Activated CD4-positive, alpha-beta T cell treated with anti-CD3 and anti-CD28 coated beads for 1 hour (primary cell): ENCODE data around the gene SMYD3.
"Not testable (repeated sequence)": the region's sequence is repeated elsewhere in the genome, so short reads cannot be mapped to it uniquely, and the experiment has no call there.

ENCODE experiments used
- DNase-seq: peaks from one replicate; pipeline ENCODE4 v3.0.0-alpha.2; 2020

Gene SMYD3

DNA sequence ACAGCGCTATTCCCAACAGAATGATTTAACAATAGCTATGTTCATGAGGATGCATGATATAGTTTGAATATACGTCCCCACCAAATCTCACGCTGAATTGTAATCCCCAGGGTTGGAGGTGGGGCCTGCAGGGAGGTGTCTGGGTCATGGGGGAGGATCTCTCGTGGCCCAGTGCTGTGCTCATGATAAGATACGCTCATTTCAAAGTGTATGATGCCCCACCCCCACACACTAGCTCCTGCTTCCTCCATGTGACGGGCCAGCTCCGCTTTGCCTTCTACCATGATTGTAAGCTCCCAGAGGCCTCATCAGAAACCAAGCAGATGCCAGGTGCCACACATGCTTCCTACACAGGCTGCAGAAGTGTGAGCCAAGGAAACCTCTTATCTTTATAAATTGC is 93.6 kb downstream of the SMYD3 start:
- DNase-seq: no peak

DNA sequence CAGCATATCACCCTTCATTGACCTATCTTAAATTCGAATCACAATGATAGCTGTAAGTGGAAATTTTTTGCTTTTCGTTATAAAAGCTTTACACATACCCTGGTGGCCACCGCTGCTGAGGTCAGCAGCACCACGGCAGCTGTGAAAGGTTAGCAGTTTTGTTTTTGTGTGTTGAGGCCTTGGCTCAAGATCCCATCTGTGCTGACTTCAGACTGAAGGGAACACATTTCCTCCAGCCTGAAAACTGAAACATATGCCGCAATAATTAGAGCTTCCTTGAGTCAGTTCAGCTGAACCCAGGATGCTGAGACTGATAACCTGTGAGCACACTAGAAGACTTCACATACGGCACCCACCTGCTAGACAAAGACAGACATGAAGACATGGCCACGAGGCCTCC is 103.0 kb downstream of the SMYD3 start:
- no peak for DNase-seq

DNA sequence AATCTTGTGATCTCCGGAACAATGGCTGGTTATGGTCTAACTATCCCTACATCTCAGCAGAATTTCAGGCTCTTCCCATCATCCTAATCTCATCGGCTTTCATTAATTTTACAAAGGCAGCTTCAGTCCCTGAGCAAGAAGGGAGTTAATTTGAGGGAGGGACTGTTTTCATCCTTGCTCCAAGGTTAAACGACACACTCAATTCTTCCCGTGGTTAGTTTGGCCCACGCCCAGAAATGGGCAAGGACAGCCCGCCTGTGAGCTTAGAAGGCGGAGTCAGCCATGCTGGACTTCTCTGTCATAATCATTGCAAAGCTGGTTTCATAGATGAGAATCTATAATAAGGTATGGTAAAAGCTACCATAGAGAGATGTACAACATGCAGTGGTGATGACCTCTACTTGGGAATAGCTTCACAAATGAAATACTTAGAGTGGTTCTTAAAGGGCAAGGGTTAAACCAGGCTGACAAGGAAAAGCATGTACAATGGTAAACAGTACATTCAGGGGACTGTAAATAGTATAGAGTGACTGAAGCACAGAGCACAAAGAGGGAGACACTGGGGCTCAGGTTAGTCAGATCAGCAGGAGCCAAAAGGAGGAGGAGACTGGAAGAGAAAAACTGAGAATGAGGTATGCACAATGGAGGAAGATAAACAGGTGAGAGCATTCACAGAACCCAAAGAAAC is 108.8 kb downstream of the SMYD3 start:
- DNase-seq: no peak

DNA sequence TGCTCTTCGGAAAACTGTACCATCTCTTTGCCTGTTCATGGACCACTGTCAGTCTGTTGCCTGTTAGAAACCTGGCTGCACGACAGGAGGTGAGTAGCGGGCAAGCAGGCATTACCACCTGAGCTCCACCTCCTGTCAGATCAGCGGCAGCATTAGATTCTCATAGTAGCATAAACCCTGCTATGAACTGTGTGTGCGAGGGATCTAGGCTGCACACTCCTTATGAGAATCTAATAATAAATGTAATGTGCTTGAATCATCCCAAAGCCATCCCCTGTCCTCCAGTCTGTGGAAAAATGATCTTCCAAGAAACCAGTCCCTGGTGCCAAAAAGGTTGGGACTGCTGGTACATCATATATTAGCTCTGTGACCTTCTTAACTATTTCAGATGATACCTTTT is 110.0 kb downstream of the SMYD3 start:
- no peak for DNase-seq

DNA sequence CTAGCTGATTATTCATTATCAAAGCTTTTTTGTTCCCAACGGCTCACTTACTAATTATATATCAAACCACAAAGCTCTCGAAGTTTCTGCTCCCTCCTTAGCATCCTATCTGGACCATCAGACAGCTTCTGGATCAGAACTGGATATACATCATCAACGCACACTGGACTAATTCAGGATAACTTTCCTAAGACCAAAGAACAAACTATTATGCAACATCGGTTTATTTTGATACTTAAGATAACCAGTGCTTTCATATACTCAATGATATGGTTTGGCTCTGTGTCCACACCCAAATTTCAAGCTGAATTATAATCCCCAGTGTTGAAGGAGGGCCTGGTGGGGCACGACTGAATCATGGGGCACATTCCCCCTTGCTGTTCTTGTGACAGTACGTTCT is 110.8 kb downstream of the SMYD3 start:
- DNase-seq: no peak

DNA sequence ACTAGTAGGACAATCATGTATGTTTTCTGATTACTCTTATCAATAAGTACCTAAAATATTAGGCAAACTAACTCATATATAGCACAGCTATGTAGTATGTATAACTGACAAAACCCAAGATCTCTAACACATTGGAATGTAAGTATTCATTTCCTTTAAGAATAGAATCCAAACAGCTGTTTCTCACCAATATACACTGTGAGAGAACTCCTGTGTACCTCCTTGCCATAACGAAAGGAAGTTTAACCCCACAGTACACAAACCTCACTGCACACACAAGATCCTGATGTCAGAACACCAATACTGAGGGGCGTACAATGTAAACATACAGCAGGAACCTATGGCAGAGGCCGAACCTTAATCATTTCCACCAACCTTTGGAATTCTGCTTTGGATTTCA is 113.0 kb downstream of the SMYD3 start:
- no peak for DNase-seq

DNA sequence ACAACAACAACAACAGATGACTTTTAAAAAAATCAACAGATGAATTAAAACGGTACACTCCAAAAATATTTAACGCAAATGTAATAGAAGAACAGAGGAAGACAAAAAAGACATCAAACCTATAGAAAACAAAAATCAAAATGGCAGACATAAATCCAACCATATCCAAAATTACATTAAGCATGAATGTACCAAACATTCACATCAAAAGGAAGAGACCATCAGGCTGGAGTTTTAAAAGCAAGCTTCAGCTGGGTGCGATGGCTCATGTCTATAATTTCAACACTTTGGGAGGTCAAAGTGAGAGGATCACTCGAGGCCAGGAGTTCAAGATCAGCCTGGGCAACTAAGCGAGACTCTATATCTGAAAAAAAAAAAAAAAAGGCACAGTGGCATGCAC is 116.2 kb downstream of the SMYD3 start:
- no peak for DNase-seq

DNA sequence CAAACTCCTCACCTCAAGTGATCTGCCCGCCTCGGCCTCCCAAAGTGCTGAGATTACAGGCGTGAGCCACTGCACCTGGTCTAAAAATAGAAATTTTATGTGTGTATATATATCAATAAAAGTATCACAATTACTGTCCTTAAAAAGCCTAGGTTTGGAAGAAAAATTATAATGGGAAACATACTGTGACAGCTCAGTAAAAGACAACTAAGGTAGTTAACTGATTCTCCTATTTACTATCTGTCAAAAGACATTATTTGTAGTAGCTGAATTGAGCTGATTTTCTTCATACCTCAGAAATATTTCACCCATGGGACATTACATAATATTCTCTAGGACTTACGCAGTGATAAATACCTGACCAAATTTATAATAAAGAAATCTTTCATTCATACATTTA is 122.5 kb downstream of the SMYD3 start:
- no peak for DNase-seq

DNA sequence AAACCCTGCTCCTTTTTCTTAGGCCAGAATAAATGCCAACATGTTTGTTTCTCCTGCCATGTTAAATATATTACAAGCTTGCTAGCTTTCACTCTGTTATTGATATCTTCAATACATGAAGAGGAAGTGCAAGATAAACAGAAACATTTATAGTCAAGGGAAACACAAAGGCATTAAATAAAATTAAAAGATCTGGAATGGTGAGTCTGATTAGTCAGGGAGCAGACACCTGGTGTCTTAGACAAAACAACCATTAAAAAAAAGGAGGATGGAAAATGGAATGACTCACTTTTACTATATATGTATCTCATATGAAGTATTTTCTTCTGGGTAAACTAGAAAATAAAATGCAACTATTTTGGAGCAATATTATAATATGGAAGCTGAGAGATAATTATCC is 123.3 kb downstream of the SMYD3 start:
- no peak for DNase-seq

DNA sequence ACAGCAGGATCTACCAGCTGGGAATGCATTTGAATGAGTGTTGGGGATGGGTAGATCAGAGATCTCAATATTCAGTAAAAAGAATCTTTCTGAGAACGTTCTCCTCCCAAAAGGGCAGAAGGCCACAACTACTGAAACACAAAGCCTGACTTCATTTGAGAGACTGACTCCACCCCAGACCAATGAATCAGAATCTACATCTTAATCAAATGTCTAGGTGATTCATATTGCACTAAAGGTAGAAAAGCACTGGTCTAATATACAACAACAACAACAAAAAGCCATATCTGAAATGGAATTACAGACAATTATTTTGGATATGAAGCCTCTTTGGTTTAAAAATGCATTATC is 123.9 kb downstream of the SMYD3 start:
- no peak for DNase-seq

DNA sequence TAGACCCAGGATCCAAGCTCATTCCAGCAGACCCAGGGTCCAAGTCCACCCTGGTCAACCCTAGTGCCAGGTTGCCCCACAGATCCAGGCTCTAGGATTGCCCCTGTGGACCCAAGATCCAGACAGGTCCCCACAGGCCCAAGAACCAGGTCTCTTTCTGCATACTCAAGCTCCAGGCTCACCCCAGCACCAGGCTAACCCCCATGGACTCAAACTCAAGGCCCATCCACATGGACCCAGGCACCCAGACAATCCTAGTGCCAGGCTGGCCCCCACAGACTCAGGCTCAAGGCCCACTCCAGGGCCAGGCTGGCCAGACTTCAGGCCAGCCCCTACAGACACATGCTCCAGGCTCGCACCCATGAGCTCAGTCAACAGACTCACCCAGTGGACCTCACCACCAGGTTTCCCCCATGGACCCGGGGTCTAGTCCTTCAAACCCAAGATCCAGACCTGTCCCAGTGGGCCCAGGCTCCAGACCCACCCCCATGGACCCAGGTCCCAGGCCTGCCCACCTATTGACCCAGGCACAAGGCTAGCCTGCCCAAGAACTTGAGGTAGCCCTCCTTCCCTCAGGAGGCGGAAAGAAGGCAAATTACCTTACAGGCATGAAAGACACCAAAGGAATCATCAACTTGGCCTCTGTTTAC is 124.4 kb downstream of the SMYD3 start:
- DNase-seq: no peak

DNA sequence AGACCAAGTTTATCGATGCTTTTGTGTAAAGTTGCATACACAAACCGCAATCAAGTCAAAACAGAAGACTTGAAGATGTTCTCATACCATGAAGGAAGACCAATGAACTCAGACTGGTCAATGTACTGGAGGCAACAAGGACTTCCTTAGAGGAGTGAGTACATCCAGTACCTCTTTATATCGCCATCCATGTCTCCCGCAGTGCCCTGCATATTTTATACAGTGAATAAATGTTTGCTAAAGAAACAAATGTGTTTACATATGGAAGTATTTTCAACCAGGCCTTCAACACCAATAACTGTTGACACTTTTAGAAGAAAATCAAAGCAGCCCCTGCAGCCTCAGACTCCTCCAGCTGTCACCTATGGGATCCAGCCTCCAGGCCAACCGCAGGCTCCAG is 125.6 kb downstream of the SMYD3 start:
- no peak for DNase-seq

DNA sequence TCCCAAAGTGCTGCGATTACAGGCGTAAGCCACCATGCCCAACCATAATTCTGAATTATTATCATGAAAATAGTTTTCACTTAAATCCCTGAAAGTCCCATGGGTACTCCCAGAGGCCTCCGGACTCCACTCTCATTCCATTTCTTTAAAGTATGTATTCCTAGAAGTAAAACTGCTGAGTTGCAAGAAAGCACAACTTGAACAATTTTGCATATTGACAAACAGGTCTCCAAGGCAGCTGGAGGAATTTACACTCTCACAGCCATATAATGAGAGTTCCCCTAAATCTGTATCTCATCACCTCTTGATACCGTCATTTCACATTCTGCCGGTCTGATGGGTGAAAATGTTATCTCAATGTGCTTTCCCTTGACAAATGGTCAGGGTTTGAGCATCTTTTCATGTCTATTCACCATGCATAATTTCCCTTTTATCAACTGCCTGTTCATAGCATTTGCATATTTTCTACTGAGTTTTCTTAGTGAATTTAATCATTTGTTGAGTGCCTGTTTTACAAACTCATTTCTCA is 129.4 kb downstream of the SMYD3 start:
- no peak for DNase-seq

DNA sequence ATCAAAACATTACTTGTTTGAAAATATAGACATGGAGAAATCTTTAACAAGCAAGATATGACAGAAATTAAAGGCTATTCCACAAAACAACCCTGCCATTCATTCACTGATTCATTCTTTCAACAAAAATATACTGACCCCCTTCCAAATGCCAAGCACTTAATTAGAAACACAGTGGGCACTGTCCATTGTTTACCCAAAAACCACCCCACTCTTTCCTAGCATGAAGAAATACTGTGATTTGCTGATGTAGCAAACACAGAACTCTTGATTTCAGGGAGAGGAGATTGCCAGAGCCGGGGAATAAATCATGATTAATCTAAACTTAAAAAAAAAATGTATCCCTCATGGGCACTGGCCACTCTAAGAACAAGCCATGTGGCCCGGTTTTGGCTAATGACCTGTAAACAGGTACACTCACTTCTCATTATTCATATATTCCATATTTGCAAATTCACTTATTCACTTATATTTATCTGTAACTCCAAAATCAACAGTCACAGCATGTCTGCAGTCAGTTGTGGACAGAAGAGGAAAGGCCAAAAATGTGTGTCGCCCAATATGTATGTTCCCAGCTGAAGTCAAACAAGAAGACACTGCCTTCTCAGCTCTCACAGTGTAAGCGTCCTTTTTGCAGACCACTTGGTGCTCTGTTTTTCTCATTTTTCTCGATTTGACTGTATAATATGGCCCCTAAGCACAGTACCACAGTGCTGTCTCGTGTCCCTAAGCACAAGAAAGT is 133.1 kb downstream of the SMYD3 start:
- no peak for DNase-seq

DNA sequence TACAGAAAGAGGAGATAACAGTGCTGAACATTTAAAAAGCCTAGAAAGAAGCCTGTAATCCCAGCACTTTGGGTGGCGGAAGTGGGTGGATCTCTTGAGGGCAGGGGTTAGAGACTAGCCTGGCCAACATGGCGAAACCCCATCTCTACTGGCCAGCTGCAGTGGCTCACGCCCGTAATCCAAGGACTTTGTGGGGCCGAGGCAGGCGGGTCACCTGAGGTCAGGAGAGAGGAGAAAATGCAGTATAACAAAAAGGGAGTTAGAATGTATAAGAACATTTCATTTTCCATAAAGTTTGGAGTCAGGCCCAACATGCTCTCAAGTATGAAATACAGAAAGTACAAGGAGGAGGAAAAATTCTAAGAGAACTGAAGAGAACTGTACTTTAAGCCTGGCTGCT is 134.5 kb downstream of the SMYD3 start:
- no peak for DNase-seq

DNA sequence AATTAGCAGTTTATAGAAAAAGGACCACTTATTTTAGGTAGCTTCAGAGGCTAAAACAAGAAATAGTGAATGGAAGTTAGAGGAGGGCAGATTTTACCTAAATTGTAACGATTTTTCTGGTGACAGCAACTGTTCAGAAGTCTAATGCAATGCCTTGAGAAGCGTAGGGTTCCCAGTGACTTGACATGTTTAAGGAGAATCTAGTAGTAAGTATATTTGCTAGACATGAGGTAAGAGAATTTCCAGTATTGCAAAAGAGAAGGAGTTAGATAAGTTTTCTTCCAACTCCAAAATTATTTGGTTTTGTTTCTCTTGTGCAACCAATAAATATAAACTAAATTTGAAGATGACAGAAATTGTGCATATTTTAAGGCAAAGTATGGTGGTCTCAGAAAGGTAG is 140.0 kb downstream of the SMYD3 start:
- DNase-seq: no peak

DNA sequence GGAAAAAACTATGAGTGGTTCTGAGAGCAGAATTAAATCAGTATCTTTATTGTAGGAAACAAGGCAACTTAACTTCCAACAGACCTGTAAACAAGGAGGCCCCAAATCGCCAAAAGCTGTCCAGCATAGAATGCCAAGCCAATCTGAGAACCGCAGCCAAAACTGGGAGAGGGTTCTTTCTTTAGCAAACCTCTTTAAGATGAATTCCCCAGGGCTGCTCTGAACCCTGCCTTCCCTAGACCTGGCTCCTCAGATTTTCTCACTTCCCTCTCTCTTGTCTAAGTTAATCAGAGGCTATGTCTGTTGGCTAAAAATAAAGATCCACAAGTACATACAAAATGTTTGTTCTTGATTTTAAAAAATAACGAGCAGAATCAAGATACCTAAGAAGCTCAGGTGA is 141.4 kb downstream of the SMYD3 start:
- DNase-seq: no peak

DNA sequence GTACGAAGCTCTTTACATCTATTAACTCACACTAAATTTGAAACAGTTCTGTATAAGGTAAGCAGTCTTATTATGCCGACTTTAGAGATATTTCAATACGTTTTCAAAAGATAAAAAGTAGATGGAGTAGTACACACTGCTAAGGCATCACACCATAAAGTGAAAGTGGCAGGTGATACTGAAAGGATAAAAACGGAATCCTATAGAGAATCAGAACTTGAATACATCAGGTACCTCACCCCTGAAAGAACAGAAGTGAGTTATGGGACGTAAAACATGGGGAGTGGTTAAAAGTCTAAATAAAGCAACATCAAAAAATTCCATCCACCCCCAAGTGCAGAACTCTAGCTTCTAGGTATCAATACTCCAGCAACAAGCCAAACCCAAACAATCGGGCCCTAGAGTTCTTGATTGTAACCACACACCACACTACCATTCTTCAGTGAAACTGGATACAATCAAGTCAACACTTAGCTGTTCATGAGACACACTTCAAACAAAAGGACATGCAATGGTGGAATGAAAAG is 142.6 kb downstream of the SMYD3 start:
- DNase-seq: no peak

DNA sequence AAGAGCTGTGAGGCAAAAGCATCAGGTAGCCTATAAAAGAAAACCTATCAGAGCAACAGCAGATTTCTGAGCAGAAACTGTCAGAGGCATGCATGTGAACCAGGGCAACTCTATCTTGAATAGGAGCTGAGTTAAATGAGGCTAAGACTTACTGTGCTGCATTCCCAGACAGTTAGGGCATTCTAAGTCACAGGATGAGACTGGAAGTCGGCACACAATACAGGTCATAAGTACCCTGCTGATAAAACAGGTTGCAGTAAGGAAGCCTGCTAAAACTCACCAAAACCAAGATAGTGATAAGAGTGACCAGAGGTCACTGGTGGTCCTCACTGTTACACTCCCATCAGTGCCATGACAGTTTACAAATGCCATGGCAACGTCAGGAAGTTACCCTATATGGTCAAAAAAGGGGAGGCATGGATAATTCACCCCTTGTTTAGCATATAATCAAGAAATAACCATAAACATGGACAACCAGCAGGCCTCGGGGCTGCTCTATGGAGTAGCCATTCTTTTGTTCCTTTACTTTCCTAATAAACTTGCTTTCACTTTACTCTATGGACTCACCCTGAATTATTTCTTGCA is 150.0 kb downstream of the SMYD3 start:
- DNase-seq: not testable (repeated sequence)

DNA sequence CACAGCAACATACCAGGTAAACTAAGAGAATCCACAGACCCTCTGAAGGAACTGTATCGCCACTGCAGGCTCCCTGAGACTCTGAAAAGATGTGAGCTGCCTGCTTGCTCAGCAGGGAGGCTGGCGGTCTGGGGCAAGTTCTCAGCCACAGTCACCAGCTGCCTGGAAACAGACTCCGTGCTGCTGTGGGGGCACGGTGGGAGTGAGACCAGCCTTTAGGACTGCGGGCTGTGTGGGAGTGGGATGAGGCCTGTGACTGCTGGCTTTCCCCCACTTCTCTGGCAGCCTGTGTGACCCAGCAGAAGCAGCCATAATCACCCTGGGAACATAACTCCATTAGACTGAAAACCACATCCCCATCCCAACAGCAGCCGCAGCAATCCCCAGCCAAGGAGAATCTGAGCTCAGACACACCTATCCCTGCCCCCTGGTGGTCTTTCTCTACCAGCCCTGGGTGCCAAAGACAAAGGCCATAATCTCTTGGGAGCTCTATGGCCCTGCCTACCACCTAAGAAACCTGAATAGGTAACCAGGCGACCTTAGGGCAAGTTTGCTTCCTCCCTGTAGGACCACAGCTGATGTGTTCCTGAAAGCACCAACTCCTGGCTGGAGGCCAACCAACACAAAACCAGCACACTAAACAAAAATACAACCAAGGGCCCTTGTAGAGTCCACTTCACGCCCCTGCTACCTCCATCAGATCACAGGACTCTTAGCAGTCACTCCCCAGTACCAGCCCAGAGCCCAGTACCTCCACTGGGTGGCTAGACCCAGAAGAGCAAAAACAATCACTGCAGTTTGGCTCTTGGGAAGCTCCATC is 151.5 kb downstream of the SMYD3 start:
- no peak for DNase-seq

DNA sequence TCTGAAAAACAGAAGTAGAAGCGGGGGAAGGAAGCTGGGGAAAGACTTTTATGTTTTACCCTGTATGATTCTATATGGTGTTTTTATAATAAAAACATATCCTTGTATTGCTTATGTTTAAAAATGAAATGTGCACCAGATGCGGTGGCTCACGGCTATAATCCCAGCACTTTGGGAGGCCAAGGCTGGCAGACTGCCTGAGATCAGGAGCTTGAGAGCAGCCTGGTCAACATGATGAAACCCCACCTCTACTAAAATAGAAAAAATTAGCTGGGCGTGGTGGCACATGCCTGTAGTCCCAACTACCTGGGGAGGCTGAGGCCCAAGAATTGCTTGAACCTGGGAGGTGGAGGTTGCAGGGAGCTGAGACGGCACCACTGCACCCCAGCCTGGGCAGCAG is 155.4 kb downstream of the SMYD3 start:
- no peak for DNase-seq

DNA sequence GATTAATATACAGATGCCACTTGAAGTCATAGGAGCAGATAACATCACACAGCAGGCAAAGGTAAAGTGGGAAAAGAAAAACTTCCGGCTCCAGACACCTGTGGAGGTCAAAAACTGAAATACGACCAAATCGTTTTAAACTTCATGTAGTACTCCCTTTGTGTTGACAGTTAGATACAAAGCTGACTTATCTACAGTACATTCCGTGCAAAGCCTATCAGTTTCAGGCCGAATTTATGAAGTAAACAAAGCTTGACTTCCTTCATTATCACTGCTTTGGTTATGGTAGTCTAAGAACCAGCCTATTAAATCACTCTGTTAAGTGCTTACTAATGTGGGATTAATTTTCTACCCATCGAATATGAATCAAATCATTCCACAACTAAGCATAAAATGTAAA is 156.3 kb downstream of the SMYD3 start:
- DNase-seq: no peak

DNA sequence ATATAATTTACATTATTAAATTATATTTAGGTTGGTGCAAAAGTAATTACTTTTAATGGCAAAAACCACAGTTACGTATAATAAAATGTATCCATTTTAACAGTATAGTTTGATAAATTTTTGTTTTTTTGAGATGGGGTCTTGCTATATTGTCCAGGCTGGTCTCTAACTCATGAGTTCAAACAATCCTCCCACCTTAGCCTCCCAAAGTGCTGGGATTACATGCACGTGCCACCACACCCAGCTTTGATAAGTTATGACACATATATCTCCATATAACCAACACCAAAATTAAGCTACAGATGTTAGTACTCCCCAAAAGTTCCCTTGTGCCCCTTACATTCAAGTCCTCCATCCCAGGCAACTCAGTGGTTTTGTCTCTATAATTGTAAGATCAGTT is 163.1 kb downstream of the SMYD3 start:
- DNase-seq: no peak
